Cardiac muscle cell (in vitro differentiated cells and primary cell): ENCODE measurements around the gene NR6A1. TPM values are rescaled to one million over a fixed set of nuclear protein-coding genes. Genes with fewer than 3 reads are reported as not detected.
A peak's percentile ranks its signal among the peaks of the same experiment; 100 is the strongest.

Experiments
- DNase-seq, 2 donors: peaks; one replicate each; pipeline versions ENCODE4 v3.0.0 to v3.0.0-alpha.2; 2010 to 2017; ENCODE audit warnings: low read depth in 1 of 2, low spot score in 1 of 2
- H3K27ac ChIP-seq: fragments of 200-600 bp; sonication (generic); 2 replicates; pipeline ENCODE4 v1.5.1; 2016
- H3K27me3 ChIP-seq: fragments of 200-600 bp; sonication (generic); 2 replicates; pipeline ENCODE4 v1.6.0; 2016; ENCODE audit warnings: control low read depth
- H3K36me3 ChIP-seq: fragments of 200-600 bp; sonication (generic); 2 replicates; pipeline ENCODE4 v1.5.1; 2016; ENCODE audit warnings: control low read depth
- H3K4me1 ChIP-seq: fragments of 200-600 bp; sonication (generic); 2 replicates; pipeline ENCODE4 v1.8.1; 2017; ENCODE audit warnings: low read depth, mild to moderate bottlenecking, mixed run types
- H3K4me3 ChIP-seq: fragments of 200-600 bp; sonication (generic); 2 replicates; pipeline ENCODE4 v1.5.1; 2016; ENCODE audit warnings: mild to moderate bottlenecking
- H3K9me3 ChIP-seq: fragments of 200-600 bp; sonication (generic); 2 replicates; pipeline ENCODE4 v1.5.1; 2017; ENCODE audit warnings: low read depth, mild to moderate bottlenecking, control low read depth
- polyA plus RNA-seq: library from polyadenylated mRNA; unstranded; fragments of >200 nt; fragmentation: Nextera tagmentation; extraction: Ambion mirVana; gene quantifications from 2 replicates; pipeline ENCODE4 v1.2.1, GENCODE V29; 2016
- total RNA-seq: library from RNA; depleted of rRNA; stranded (reverse); fragments of >200 nt; gene quantifications from 2 replicates; pipeline ENCODE4 v1.2.3, GENCODE V29; 2016
- TF ChIP-seq, protein P1 (sequence below): IDR thresholded peaks from 2 replicates; pipeline ENCODE4 v1.5.1; 2012; ENCODE audit warnings: low read depth, mild to moderate bottlenecking, low read length

The NR6A1 gene
- total and polyA plus RNA-seq, 2 experiments from 2014 or later: 3.2 to 19.8 TPM

DNA sequence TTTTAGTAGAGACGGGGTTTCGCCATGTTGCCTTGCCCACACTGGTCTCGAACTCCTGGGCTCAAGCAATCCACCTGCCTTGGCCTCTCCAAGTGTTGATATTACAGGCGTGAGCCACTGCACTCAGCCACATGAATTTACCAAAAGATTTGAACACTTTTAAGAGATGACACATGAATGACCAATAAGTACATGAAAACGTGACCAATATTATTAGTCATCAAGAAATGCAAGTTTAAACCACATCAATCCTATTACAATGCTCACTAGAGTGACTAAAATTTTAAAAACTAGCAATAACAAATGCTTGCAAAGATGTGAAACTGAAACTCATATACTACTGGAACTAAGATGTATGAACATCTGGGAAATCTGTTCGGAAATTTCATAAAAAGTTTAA, 54.3 kb downstream of the NR6A1 start:
- Histone ChIP-seq H3K4me3 (no peak overlapping the region), H3K36me3 (no peaks in the 10 kb centered on the region), H3K9me3 (no peaks in the 10 kb centered on the region), H3K4me1 (peaks cover 14% of the 10 kb centered on the region), H3K27me3 (no peaks in the 10 kb centered on the region), H3K27ac (no peak overlapping the region)
- no peak for DNase-seq
- TF ChIP-seq, protein P1, sequence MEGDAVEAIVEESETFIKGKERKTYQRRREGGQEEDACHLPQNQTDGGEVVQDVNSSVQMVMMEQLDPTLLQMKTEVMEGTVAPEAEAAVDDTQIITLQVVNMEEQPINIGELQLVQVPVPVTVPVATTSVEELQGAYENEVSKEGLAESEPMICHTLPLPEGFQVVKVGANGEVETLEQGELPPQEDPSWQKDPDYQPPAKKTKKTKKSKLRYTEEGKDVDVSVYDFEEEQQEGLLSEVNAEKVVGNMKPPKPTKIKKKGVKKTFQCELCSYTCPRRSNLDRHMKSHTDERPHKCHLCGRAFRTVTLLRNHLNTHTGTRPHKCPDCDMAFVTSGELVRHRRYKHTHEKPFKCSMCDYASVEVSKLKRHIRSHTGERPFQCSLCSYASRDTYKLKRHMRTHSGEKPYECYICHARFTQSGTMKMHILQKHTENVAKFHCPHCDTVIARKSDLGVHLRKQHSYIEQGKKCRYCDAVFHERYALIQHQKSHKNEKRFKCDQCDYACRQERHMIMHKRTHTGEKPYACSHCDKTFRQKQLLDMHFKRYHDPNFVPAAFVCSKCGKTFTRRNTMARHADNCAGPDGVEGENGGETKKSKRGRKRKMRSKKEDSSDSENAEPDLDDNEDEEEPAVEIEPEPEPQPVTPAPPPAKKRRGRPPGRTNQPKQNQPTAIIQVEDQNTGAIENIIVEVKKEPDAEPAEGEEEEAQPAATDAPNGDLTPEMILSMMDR: no peak

DNA sequence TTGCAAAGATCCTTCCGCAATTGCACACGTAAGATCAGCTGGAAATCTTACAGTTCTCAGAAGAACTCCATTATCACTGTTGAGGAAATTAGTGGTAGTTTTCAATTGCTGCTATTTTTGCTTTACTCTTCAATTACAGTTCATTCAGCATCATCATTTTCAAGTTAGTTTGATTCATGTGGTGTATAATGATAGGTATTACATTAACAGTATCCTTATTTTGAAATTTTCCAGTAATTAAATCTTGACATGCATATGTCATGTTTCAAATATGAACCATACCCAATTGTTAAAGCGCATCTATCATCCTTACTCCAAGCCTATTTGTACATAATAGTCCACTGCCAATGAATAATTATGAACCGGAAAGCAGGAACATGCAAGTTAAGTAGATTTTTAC, 60.3 kb downstream of the NR6A1 start:
- Histone ChIP-seq H3K4me3 (no peak overlapping the region), H3K4me1 (peaks cover 16% of the 10 kb centered on the region), H3K9me3 (no peaks in the 10 kb centered on the region), H3K36me3 (no peaks in the 10 kb centered on the region), H3K27ac (no peak overlapping the region), H3K27me3 (no peaks in the 10 kb centered on the region)
- TF ChIP-seq, protein P1: no peak
- no peak for DNase-seq

DNA sequence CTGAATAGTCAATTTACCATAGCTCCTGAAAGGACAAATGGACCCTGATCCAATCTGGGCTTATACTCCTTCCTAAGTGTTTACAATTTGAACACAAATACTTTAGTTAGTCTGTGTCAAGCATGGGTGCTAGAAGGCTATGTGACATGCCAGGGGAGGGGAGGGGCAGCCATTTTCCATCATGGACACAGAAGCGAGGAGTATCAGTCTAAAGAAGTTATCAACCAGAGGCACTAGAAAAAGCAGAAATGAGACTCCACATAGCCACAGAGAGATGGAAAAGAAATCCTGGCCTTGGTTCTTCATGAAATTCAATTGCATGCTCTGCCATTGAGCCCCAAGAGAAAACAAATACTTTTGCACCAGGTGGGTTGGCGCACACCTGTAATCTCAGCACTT, 61.8 kb downstream of the NR6A1 start:
- Histone ChIP-seq H3K4me3 (no peak overlapping the region), H3K36me3 (no peaks in the 10 kb centered on the region), H3K4me1 (peaks cover 16% of the 10 kb centered on the region), H3K27me3 (no peaks in the 10 kb centered on the region), H3K27ac (peak overlapping the region; percentile 41), H3K9me3 (no peaks in the 10 kb centered on the region)
- DNase-seq: no peak
- TF ChIP-seq, protein P1: no peak

DNA sequence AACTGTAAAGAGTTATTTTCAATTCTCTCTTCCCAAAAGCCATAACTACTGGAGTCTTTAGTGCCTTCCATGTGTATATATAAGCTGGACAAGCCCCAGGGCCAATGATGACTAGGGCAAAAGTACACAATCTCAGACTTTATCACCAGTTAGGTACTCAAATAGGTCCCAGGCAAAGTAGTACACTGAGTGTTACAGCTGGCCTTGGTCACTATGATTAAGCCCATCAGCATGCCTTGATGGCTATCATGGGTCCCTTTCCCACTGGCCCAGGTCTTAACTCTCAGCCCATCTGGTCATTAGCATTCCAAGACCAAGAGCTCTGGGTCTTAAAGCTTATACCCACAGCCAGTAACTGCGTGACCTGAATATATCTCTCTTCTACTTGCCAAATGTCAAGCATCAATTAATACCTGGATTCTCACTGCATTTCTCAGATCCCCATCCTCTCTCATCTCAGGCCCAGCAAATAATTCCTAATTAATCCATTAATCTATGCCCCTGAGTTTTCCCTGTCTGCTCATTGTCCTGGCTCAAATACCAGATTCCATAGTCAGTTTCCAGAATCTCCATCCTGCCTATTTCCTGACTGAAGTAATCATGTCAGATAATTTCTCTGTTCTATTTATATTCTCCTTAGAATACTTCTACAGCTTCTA, 62.3 kb downstream of the NR6A1 start:
- Histone ChIP-seq H3K4me3 (no peak overlapping the region), H3K9me3 (no peaks in the 10 kb centered on the region), H3K27me3 (no peaks in the 10 kb centered on the region), H3K36me3 (no peaks in the 10 kb centered on the region), H3K4me1 (peaks cover 16% of the 10 kb centered on the region), H3K27ac (peak overlapping the region; percentile 41)
- TF ChIP-seq, protein P1: no peak
- peak in 1 of 2 donors; percentile 13 for DNase-seq

DNA sequence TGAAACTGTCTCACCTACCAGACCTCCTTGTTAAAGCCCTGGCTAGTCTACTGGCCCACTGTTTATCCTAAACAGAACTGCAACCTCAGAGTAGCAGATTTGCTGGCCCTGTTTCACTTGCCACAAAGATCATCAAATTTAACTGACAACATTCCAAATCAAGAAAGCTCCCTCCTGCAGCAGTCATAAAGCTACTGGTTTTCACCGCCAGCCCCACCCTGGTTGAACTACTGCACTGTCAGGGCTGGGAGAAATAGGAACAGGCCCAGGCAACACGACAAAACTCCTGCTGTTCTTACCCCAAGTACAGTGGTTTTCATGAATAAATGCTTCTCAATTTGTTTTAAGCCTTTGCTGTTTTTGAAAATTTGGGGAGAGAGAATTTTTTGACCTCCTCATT, 63.0 kb downstream of the NR6A1 start:
- DNase-seq: no peak
- TF ChIP-seq, protein P1: no peak
- peak overlapping the region; percentile 12 for H3K27ac ChIP-seq
- no peaks in the 10 kb centered on the region for H3K27me3 ChIP-seq
- H3K4me3 ChIP-seq: no peak overlapping the region
- H3K36me3 ChIP-seq: no peaks in the 10 kb centered on the region
- no peaks in the 10 kb centered on the region for H3K9me3 ChIP-seq
- H3K4me1 ChIP-seq: peaks cover 16% of the 10 kb centered on the region

DNA sequence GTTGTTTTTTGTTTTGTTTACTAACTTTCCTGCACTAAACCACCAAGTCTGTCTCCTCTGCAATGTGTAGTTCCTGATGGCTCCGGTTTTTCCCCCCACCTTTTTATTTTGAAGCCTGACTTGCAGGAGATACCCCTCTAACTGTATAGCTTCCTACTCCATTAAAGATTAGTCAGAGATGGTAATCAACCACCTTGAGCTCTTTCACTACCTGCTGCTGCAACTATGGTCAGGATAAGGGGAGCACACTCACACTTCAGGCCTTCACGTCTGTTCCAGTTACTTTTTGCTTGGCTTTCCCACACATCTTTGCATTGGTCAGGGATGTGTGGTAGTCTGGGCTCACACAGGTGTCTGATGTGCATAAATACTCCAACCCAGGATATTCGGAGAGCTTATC, 63.4 kb downstream of the NR6A1 start:
- Histone ChIP-seq H3K4me1 (peaks cover 16% of the 10 kb centered on the region), H3K4me3 (no peak overlapping the region), H3K27ac (peak overlapping the region; percentile 12), H3K36me3 (no peaks in the 10 kb centered on the region), H3K27me3 (no peaks in the 10 kb centered on the region), H3K9me3 (no peaks in the 10 kb centered on the region)
- TF ChIP-seq, protein P1: no peak
- no peak for DNase-seq
